Ovary (tissue), 9 donors: ENCODE results near the gene PI4KA. TPM values are rescaled to one million over a fixed set of nuclear protein-coding genes. Genes with fewer than 3 reads are reported as not detected.

Source experiments
- DNase-seq, 5 donors: peaks; one replicate each; pipeline ENCODE4 v3.0.0-alpha.2; 2019 to 2020
- H3K27ac ChIP-seq, 2 donors: fragments of 200-600 bp; one replicate each; pipeline versions ENCODE4 v1.5.1 to v1.8.0; 2019 to 2022
- H3K27me3 ChIP-seq: fragments of 200-600 bp; one replicate; pipeline ENCODE4 v1.8.0; 2022
- H3K36me3 ChIP-seq: fragments of 200-600 bp; sonication (generic); one replicate; pipeline ENCODE4 v1.5.1; 2019
- H3K4me1 ChIP-seq: one replicate; pipeline ENCODE4 v1.8.1; 2013; ENCODE audit warnings: mild to moderate bottlenecking, moderate library complexity; ENCODE audit not compliant: insufficient read depth
- H3K4me3 ChIP-seq: fragments of 200-600 bp; sonication (generic); one replicate; pipeline ENCODE4 v1.5.1; 2017
- H3K9me3 ChIP-seq, 2 donors: fragments of 200-600 bp in 1 of 2; sonication (generic) in 1 of 2; one replicate each; pipeline versions ENCODE4 v1.5.1 to v1.8.1; 2013 to 2019; ENCODE audit warnings: mild to moderate bottlenecking in 1 of 2, moderate library complexity in 1 of 2
- CTCF ChIP-seq, 3 donors: fragments of 450-650 bp in 2 of 3; fragments of 200-600 bp in 1 of 3; IDR thresholded peaks; one replicate each; pipeline versions ENCODE4 v1.5.1 to v1.8.0; 2016 to 2022; ENCODE audit warnings: antibody characterized with exemption in 3 of 3, mild to moderate bottlenecking in 1 of 3
- EP300 ChIP-seq: sonication (generic); formaldehyde crosslinking; IDR thresholded peaks from one replicate; pipeline ENCODE4 v1.6.1; 2017; ENCODE audit warnings: antibody characterized with exemption
- POLR2A ChIP-seq: fragments of 450-650 bp; IDR thresholded peaks from one replicate; pipeline ENCODE4 v1.6.1; 2017; ENCODE audit warnings: antibody characterized with exemption, mild to moderate bottlenecking, moderate library complexity
- WGBS, 3 donors: extraction: QIAGEN DNeasy Blood & Tissue Kit in 1 of 3; methylation state at CpG; one replicate each; pipeline versions ENCODE4 v1.1.5 to v1.1.7; 2013 to 2017; 5-methylcytosine and 5-hydroxymethylcytosine counted together
- intact Hi-C, 4 donors: fragments of 100-400 bp; cut with DNase I; formaldehyde crosslinking; loops; one replicate each; pipeline versions ENCODE4 v1.11.0 to v1.15.1; 2022 to 2023
- polyA plus RNA-seq, 2 donors: library from polyadenylated mRNA; stranded (reverse); fragments of 200-250 nt in 1 of 2; fragments of 350-450 nt in 1 of 2; fragmentation: Illumina TruSeq in 1 of 2; extraction: RNeasy Lipid Tissue Mini Kit (QIAGEN cat#74804) in 1 of 2; gene quantifications; one replicate each; pipeline ENCODE4 v1.2.3, GENCODE V29; 2013 to 2014
- total RNA-seq, 7 donors: library from RNA; depleted of rRNA in 2 of 7; stranded (reverse); fragments of >200 nt in 2 of 7; fragmentation: NEBNext Ultra II Directional in 3 of 7; extraction: Animal tissue kit (Norgen Biotek cat#: 25700) in 3 of 7; gene quantifications; one replicate each; pipeline versions ENCODE4 v1.1.0 to v1.2.4, GENCODE V29; 2016 to 2023
- donor health status: DM: no; HTN: no; CAD: no; lungs with moderate emphysema.
- donor health status: DM: no; HTN: no; CAD: no.
- donor health status: Bipolar disorder and iron deficiency.
- donor health status: DM: yes; HTN: yes; CAD: no.
- donor health status: DM: no; HTN: no; CAD: no.
- donor health status: DM: yes; HTN: yes; CAD: no.

The PI4KA gene
- total and polyA plus RNA-seq, 9 donors, result 30.6 to 97.6 (median 62.7) TPM

- TF ChIP-seq EP300 (no peak), CTCF (IDR thresholded peaks at IDR 0.05) (no peak), POLR2A (no peak)
- 47 to 71% (median 48%) methylated on average over 5 of the region's 5 CpGs for WGBS, 3 donors
- no peaks in the 10 kb centered on the region for H3K9me3 ChIP-seq
- no peak for DNase-seq
- peaks cover 15% of the 10 kb centered on the region for H3K4me1 ChIP-seq
- intact Hi-C loops, result loop anchor here in 1 of 4 donors (10.0 kb wide), 1 partner anchor 148 kb away; the partner anchor contains the start of gene P2RX6
- H3K27me3 ChIP-seq, result no peaks in the 10 kb centered on the region
- no peaks in the 10 kb centered on the region for H3K36me3 ChIP-seq
- H3K27ac ChIP-seq, result peak overlapping the region in 1 of 2 donors; percentile 44
- H3K4me3 ChIP-seq, result no peak overlapping the region
These were observed 8.1 kb upstream of the PI4KA start for GRCh38 chr22:20866736-20867135.

- Histone ChIP-seq H3K36me3 (no peaks in the 10 kb centered on the region), H3K4me3 (no peak overlapping the region), H3K9me3 (no peaks in the 10 kb centered on the region), H3K4me1 (peaks cover 15% of the 10 kb centered on the region), H3K27me3 (no peaks in the 10 kb centered on the region), H3K27ac (no peak overlapping the region)
- no peak for DNase-seq
- WGBS, 3 donors, result 81 to 86% (median 83%) methylated on average over 8 of the region's 8 CpGs
- intact Hi-C loops, result loop anchor here in 1 of 4 donors (10.0 kb wide), 1 partner anchor 149 kb away; the partner anchor contains the start of gene P2RX6
- TF ChIP-seq EP300, result no peak
- TF ChIP-seq CTCF (IDR thresholded peaks at IDR 0.05), result no peak
- no peak for TF ChIP-seq POLR2A
These were observed 7.3 kb upstream of the PI4KA start for GRCh38 chr22:20865875-20866445.

- 91 to 93% (median 93%) methylated on average over 3 of the region's 3 CpGs for WGBS, 3 donors
These were observed 6.7 kb upstream of the PI4KA start for GRCh38 chr22:20865331-20865730.

GRCh38 chr22:20864186-20864908 lies 5.7 kb upstream of the PI4KA start:
- H3K27ac ChIP-seq, result no peak overlapping the region
- TF ChIP-seq POLR2A (no peak), EP300 (no peak), CTCF (IDR thresholded peaks at IDR 0.05) (no peak)
- no peaks in the 10 kb centered on the region for H3K27me3 ChIP-seq
- WGBS, 3 donors, result 88 to 91% (median 89%) methylated on average over 12 of the region's 12 CpGs
- H3K4me1 ChIP-seq, result peaks cover 18% of the 10 kb centered on the region
- H3K36me3 ChIP-seq, result no peaks in the 10 kb centered on the region
- H3K9me3 ChIP-seq, result no peaks in the 10 kb centered on the region
- no peak for DNase-seq
- intact Hi-C loops, result loop anchor here in 1 of 4 donors (5.0 to 10.0 kb wide), 2 partner anchors 53 to 150 kb away; partner anchors contain the start of genes CRKL and P2RX6
- H3K4me3 ChIP-seq, result no peak overlapping the region

More at GRCh38 chr22:20865331-20865730, 6.7 kb upstream of the PI4KA start:
- Histone ChIP-seq H3K27me3 (no peaks in the 10 kb centered on the region), H3K27ac (no peak overlapping the region), H3K9me3 (no peaks in the 10 kb centered on the region), H3K36me3 (no peaks in the 10 kb centered on the region), H3K4me1 (peaks cover 15% of the 10 kb centered on the region), H3K4me3 (no peak overlapping the region)
- DNase-seq, result no peak
- intact Hi-C loops, result loop anchor here in 1 of 4 donors (10.0 kb wide), 1 partner anchor 149 kb away; the partner anchor contains the start of gene P2RX6
- TF ChIP-seq POLR2A, result no peak
- TF ChIP-seq EP300, result no peak
- no peak for TF ChIP-seq CTCF (IDR thresholded peaks at IDR 0.05)
